A204.1 (cell line): ENCODE results near the gene TTC39A.
"Not testable (repeated sequence)": the region's sequence is repeated elsewhere in the genome, so short reads cannot be mapped to it uniquely, and the experiment has no call there.

ENCODE experiments used
- FAIRE-seq: peaks from 2 replicates; lab custom pipeline; 2012; peaks lifted over from hg19 to GRCh38; lab: Jason Lieb, UNC

Gene TTC39A

DNA sequence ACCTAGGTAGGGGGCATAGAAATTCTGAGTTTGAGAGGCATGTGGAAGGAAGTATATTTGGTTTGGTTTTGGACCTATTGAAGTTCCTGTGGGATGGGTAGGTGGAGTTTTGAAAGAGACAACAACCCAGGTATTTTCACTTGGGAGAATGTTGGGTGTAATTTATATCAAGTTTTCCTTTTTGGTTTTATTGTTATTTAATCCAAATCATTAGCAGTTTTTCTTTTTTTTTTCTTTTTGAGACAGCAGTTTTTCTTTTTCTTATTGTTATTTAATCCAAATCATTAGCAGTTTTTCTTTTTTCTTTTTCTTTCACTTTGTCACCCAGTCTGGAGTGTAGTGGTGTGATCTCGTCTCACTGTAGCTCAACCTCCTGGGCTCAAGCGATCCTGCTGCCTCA lies 64.2 kb downstream of the TTC39A start:
- FAIRE-seq = no peak

DNA sequence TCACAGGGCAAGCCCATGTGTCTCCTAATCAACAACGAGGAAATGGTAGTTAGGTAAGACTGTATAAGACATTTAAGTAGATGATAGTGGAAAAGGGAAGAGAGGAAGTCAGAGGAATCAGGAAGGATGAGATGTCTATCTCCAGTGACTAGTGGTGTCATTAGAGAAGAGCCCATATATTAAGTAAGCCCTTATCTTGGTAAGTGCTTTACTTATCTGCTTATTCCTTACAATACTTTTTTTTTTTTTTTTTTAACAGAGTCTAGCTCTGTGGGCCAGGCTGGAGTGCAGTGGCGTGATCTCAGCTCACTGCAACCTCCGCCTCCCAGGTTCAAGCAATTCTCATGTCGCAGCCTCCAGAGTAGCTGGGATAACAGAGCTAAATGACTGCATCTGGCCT lies 64.7 kb downstream of the TTC39A start:
- FAIRE-seq = no peak

DNA sequence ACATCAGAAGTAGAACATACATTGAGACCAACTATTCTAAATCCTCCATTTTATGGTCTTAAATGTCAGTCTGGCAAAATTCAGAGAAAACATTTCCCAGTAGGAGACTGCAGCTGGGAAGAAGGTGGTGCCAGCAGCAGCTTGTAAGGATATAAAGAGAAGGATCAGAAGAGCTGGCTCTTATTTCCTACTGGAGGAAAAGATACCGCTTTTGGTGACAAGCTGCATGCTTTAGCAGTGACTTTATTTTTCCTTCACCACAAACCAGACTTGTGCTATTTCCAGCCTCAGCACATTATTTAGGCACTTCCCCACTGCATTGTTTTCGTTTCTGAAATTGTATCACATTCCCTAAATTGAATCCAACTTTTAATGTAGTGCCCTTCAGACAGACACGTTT lies 65.9 kb downstream of the TTC39A start:
- FAIRE-seq = no peak

DNA sequence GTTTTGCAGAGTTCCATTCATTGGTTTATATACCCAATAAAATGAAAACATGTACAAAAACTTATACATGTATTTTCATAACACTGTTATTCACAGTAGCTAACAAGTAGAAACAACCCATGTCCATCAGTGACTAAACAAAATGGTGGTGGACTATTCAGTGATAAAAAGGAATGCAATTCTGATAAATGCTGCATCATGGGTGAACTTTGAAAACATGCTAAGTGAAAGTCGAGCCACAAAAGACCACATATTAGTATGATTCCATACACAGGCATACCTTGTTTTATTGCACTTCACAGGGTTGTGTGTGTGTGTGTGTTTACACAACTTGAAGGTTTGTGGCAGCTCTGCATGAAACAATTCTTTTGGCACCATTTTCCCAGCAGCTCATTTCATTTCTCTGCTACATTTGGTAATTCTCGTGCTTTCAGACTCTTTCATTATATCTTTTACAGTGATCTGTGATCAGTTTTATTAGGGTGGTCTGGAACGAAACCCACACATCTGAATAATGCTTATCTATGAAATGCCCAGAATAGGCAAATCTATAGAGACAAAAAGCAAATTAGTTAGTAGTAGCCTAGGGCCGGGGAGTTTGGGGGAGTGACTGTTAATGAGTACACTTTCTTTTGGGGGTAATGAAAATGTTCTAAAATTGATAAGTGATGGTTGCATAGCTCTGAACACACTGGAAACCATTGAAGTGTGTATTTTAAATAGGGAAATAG lies 67.0 kb downstream of the TTC39A start:
- FAIRE-seq = no peak

DNA sequence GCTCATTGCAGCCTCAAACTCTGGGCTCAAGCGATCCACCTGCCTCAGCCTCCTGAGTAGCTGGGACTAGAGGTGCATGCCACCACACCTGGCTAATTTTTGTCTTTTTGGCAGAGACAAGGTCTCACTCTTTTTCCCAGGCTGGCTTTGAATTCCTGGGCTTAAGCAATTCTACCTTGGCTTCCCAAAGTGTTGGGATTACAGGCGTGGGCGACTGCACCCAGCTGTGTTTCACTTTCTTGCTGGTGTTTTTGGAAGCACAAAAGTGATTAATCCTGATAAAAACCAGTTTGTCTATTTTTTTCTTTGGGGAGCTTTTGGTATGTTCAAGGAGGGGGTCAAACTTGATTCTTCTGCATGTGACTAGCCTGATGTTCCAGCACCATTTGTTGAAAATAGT lies 75.0 kb downstream of the TTC39A start:
- no peak for FAIRE-seq

DNA sequence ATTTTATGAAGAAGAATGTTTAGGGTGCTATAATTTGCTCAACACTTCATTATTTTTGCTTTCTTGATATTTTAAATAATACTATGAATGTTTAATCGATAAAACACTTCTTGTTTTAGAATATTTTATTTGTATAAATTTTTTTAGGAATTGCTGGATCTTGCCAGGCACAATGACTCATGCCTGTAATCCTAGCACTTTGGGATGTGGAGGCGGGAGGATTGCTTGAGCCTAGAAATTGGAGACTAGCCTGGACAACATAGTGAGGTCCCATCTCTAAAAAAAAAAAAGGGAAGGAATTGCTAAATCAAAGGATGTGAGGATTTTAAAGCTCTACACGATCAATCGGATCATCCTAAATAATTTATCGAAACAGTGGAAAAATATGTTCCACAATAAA lies 76.7 kb downstream of the TTC39A start:
- FAIRE-seq = no peak

- no peak for FAIRE-seq
These were observed 78.0 kb downstream of the TTC39A start for GRCh38 chr1:51252366-51252765.

DNA sequence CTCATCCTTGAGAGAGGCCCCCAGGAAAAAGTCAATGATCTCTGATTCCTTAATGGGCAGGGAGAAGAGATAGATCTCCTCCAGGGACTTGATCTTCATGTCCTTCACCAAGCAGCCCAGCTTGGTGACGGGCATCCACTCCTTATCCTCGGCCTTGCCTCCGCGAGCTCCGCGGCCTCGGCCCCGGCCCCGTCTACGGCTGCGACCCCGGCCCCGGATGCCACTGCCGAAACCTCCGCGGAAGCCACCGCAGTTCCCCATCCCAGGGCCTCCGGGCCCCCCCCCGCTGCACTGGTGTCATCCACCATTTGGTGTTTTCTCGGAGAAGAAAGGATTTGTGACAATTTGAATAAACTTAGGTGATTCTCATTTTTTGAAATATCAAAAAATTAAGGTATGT lies 79.2 kb downstream of the TTC39A start:
- not testable (repeated sequence) for FAIRE-seq

- not testable (repeated sequence) for FAIRE-seq
These were observed 79.6 kb downstream of the TTC39A start for GRCh38 chr1:51250729-51251128.

- no peak for FAIRE-seq
These were observed 80.9 kb downstream of the TTC39A start for GRCh38 chr1:51249445-51249844.

DNA sequence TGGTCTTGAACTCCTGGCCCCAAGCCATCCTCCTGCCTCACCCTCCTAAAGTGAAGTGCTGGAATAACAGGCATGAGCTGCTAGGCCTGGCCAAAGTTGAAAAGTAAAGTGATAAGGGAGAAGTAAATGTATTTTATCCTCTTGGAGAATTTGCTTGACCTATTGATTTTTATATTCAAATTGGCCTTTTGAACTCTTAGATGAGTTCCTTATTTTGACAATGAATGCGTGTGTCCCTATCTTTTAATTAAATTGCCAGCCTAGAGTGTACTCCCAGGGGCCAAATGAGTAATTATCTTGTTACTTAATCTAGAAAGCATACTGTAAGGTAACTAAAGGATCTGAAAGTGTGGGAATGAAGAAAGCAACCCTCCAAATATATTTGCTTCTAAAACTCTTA lies 82.9 kb downstream of the TTC39A start:
- no peak for FAIRE-seq

- FAIRE-seq = no peak
These were observed 83.3 kb downstream of the TTC39A start for GRCh38 chr1:51247022-51247421.

- no peak for FAIRE-seq
These were observed 87.8 kb downstream of the TTC39A start for GRCh38 chr1:51242546-51242945.

GRCh38 chr1:51241119-51241518 lies 89.2 kb downstream of the TTC39A start:
- no peak for FAIRE-seq

DNA sequence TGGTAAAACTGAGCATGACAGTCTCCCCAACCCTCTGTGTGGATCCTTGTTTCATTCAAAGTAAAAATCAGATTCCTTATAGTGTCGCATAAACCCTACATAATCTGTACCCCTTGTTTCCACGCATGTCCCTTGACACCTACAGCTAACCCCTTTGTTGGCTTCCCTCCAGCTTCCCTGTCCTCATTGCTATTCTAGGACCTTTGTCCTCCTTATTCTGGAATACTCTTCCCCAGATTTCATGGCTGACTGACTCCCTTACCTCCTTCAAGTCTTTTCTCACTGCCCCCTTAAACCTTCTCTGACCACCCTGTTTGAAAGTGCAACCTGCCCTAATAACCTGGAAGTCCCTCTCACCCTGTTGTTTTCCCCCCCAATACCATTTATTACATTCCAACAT lies 90.3 kb downstream of the TTC39A start:
- no peak for FAIRE-seq

- no peak for FAIRE-seq
These were observed 92.3 kb downstream of the TTC39A start for GRCh38 chr1:51238034-51238403.

DNA sequence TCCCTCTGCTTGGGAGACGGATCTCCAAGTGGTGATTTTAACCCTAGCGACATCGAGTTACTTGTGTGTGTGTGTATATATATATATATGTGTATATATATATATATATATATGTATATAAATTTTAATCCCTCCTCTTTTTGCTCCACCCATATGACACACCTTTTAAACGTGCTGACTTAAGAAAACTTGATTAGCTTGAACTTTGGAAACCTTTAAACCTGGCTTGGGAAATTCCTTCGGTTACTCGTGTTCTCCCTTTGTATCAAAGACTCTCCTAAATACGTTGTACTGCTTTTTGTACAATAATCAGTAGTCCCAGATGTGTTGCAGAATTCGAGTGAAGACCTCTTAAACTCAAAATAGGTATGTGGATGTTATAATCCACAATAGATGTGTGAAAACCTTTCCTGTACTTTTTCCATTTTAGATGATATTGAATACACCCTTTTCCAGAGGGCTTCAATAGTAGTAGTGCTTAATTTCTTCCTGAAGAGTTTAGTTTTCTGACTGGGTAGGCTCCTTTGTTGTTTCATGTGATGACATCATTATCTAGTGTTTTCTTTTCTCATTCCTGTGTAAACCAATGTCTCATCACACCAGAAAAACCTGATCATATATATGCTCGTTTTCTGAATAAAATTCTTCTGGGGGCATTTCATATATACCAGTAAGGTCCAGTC lies 92.9 kb downstream of the TTC39A start:
- no peak for FAIRE-seq
